CD4-positive, CD25-positive, alpha-beta regulatory T cell (primary cell): ENCODE data around the gene SPDYC. TPM values are rescaled to one million over a fixed set of nuclear protein-coding genes. Genes with fewer than 3 reads are reported as not detected.

ENCODE experiments used
- ATAC-seq, 2 donors: fragments of 150-1000 bp; cut with Tn5 transposase; one replicate each; pipeline ENCODE4 v1.10.0; 2021; ENCODE audit warnings: low read depth in 2 of 2, moderate number of reproducible peaks in 2 of 2, moderate library complexity in 1 of 2
- DNase-seq, 3 donors: peaks; one replicate each; pipeline versions ENCODE4 v3.0.0 to v3.0.0-alpha.2; 2012 to 2022; ENCODE audit warnings: mixed read lengths in 1 of 3
- H3K27ac ChIP-seq: one replicate; pipeline ENCODE4 v1.7.0; 2013; ENCODE audit warnings: mild to moderate bottlenecking, low read length; ENCODE audit not compliant: insufficient read depth, poor library complexity, severe bottlenecking
- H3K27me3 ChIP-seq: one replicate; pipeline ENCODE4 v1.7.0; 2013; ENCODE audit warnings: low read length; ENCODE audit not compliant: control insufficient read depth, insufficient read depth
- H3K36me3 ChIP-seq: one replicate; pipeline ENCODE4 v1.7.0; 2013; ENCODE audit warnings: mild to moderate bottlenecking, low read length, moderate library complexity; ENCODE audit not compliant: control insufficient read depth, insufficient read depth
- H3K4me1 ChIP-seq: 2 replicates; pipeline ENCODE4 v1.7.0; 2013; ENCODE audit warnings: mild to moderate bottlenecking, low read length; ENCODE audit not compliant: insufficient read depth, control insufficient read depth, poor library complexity, severe bottlenecking
- H3K4me3 ChIP-seq: one replicate; pipeline ENCODE4 v1.7.0; 2013; ENCODE audit warnings: low read depth, mild to moderate bottlenecking, low read length, moderate library complexity
- H3K9me3 ChIP-seq, 2 experiments: 1 replicate in 1 of 2; 2 replicates in 1 of 2; pipeline ENCODE4 v1.7.0; 2013; ENCODE audit warnings: low read length in 2 of 2, mild to moderate bottlenecking in 1 of 2, moderate library complexity in 1 of 2; ENCODE audit not compliant: control insufficient read depth in 2 of 2
- H3K27ac Mint-ChIP-seq, 3 donors: one replicate each; pipeline ENCODE4 v1.8.0; 2020 to 2022; ENCODE audit warnings: mild to moderate bottlenecking in 3 of 3, mixed read lengths in 3 of 3, moderate library complexity in 2 of 3
- H3K27me3 Mint-ChIP-seq: one replicate; pipeline ENCODE4 v1.8.0; 2022; ENCODE audit warnings: mild to moderate bottlenecking, mixed read lengths
- H3K36me3 Mint-ChIP-seq: one replicate; pipeline ENCODE4 v1.8.0; 2020; ENCODE audit warnings: mixed read lengths
- H3K4me1 Mint-ChIP-seq, 4 donors: one replicate each; pipeline ENCODE4 v1.8.0; 2020 to 2022; ENCODE audit warnings: mixed read lengths in 4 of 4, mild to moderate bottlenecking in 1 of 4
- H3K4me3 Mint-ChIP-seq, 4 donors: one replicate each; pipeline ENCODE4 v1.8.0; 2020 to 2022; ENCODE audit warnings: mild to moderate bottlenecking in 4 of 4, mixed read lengths in 4 of 4, moderate library complexity in 3 of 4
- H3K9me3 Mint-ChIP-seq, 7 donors: one replicate each; pipeline ENCODE4 v1.8.0; 2020 to 2022; ENCODE audit warnings: mixed read lengths in 7 of 7, mild to moderate bottlenecking in 3 of 7, moderate library complexity in 2 of 7
- polyA plus RNA-seq, 4 donors: library from polyadenylated mRNA; unstranded; fragments of 300-500 nt; fragmentation: Illumina TruSeq; gene quantifications; one replicate each; pipeline ENCODE4 v1.2.3, GENCODE V29; 2021
- total RNA-seq: library from RNA; stranded (reverse); gene quantifications from one replicate; pipeline ENCODE4 v1.2.3, GENCODE V29; 2022

SPDYC gene
- total and polyA plus RNA-seq, 5 donors from 2014 or later = not detected

- Histone ChIP-seq H3K27me3 (no peaks in the 10 kb centered on the region), H3K27ac (no peak overlapping the region), H3K9me3 (no peaks in the 10 kb centered on the region), H3K4me3 (no peak overlapping the region), H3K36me3 (peaks cover 52% of the 10 kb centered on the region), H3K4me1 (peaks cover 38% of the 10 kb centered on the region)
- ATAC-seq = no peak
- no peaks in the 10 kb centered on the region for H3K27me3 Mint-ChIP-seq
- peaks cover 0 to 2% (median 0%) of the 10 kb centered on the region in 7 donors for H3K9me3 Mint-ChIP-seq
- DNase-seq = no peak
- peak overlapping the region; percentile 21 to 75 (median 30) for H3K4me3 Mint-ChIP-seq
- H3K27ac Mint-ChIP-seq = peak overlapping the region in 2 of 3 donors; percentile 11 to 26
- peaks cover 10% of the 10 kb centered on the region for H3K36me3 Mint-ChIP-seq
- H3K4me1 Mint-ChIP-seq = peaks cover 7 to 45% (median 23%) of the 10 kb centered on the region in 4 donors
Measured at GRCh38 chr11:65131895-65132237, 38.2 kb upstream of the SPDYC start.

- peaks cover 8% of the 10 kb centered on the region for H3K36me3 Mint-ChIP-seq
- Histone ChIP-seq H3K4me3 (no peak overlapping the region), H3K4me1 (peaks cover 38% of the 10 kb centered on the region), H3K27ac (peak overlapping the region; percentile 20), H3K27me3 (no peaks in the 10 kb centered on the region), H3K9me3 (no peaks in the 10 kb centered on the region), H3K36me3 (peaks cover 51% of the 10 kb centered on the region)
- no peak for DNase-seq
- peak overlapping the region; percentile 96 to 100 (median 98) for H3K4me3 Mint-ChIP-seq
- peak overlapping the region in 2 of 3 donors; percentile 26 to 99 for H3K27ac Mint-ChIP-seq
- no peak for ATAC-seq
- no peaks in the 10 kb centered on the region for H3K27me3 Mint-ChIP-seq
- H3K4me1 Mint-ChIP-seq = peaks cover 7 to 46% (median 23%) of the 10 kb centered on the region in 4 donors
- peaks cover 0 to 2% (median 0%) of the 10 kb centered on the region in 7 donors for H3K9me3 Mint-ChIP-seq
Measured at GRCh38 chr11:65132238-65132987, 37.6 kb upstream of the SPDYC start.

- Mint-ChIP-seq H3K27me3 (no peaks in the 10 kb centered on the region), H3K36me3 (peaks cover 8% of the 10 kb centered on the region), H3K9me3 (peaks cover 0 to 2% (median 0%) of the 10 kb centered on the region in 7 donors), H3K4me1 (peaks cover 7 to 48% (median 23%) of the 10 kb centered on the region in 4 donors), H3K4me3 (peak overlapping the region; percentile 96 to 100 (median 98)), H3K27ac (peak overlapping the region; percentile 89 to 100 (median 99))
- Histone ChIP-seq H3K27ac (peak overlapping the region; percentile 99), H3K9me3 (no peaks in the 10 kb centered on the region), H3K4me3 (peak overlapping the region; percentile 78), H3K27me3 (no peaks in the 10 kb centered on the region), H3K4me1 (peaks cover 38% of the 10 kb centered on the region), H3K36me3 (peaks cover 45% of the 10 kb centered on the region)
- ATAC-seq = no peak
- peak in 1 of 3 donors; percentile 68 for DNase-seq
Measured at GRCh38 chr11:65132988-65133700, 36.9 kb upstream of the SPDYC start.

GRCh38 chr11:65133724-65134123 is 36.3 kb upstream of the SPDYC start:
- H3K27me3 Mint-ChIP-seq = no peaks in the 10 kb centered on the region
- no peaks in the 10 kb centered on the region for H3K27me3 ChIP-seq
- H3K27ac Mint-ChIP-seq = peak overlapping the region; percentile 89 to 100 (median 99)
- peak in 1 of 3 donors; percentile 20 for DNase-seq
- no peaks in the 10 kb centered on the region for H3K9me3 ChIP-seq
- H3K36me3 ChIP-seq = peaks cover 39% of the 10 kb centered on the region
- peaks cover 38% of the 10 kb centered on the region for H3K4me1 ChIP-seq
- peaks cover 7 to 48% (median 23%) of the 10 kb centered on the region in 4 donors for H3K4me1 Mint-ChIP-seq
- peaks cover 8% of the 10 kb centered on the region for H3K36me3 Mint-ChIP-seq
- ATAC-seq = no peak
- H3K4me3 ChIP-seq = peak overlapping the region; percentile 78
- H3K9me3 Mint-ChIP-seq = peaks cover 0 to 2% (median 0%) of the 10 kb centered on the region in 7 donors
- H3K4me3 Mint-ChIP-seq = peak overlapping the region; percentile 96 to 100 (median 98)
- H3K27ac ChIP-seq = peak overlapping the region; percentile 99

- Mint-ChIP-seq H3K27ac (peak within 1 kb of the TSS; percentile 99 to 100 (median 100)), H3K4me1 (peaks cover 7 to 48% (median 23%) of the 10 kb centered on the region in 4 donors), H3K4me3 (peak within 1 kb of the TSS; percentile 96 to 100 (median 98)), H3K9me3 (peaks cover 0 to 2% (median 0%) of the 10 kb centered on the region in 7 donors), H3K27me3 (no peaks in the 10 kb centered on the region), H3K36me3 (peaks cover 8% of the 10 kb centered on the region)
- Histone ChIP-seq H3K9me3 (no peaks in the 10 kb centered on the region), H3K27me3 (no peaks in the 10 kb centered on the region), H3K4me3 (peak within 1 kb of the TSS; percentile 87), H3K4me1 (peaks cover 38% of the 10 kb centered on the region), H3K36me3 (peaks cover 32% of the 10 kb centered on the region), H3K27ac (peak within 1 kb of the TSS; percentile 99)
- DNase-seq (peak; percentile 87 to 94 (median 94)), ATAC-seq (peak; percentile 77 to 78)
Measured at GRCh38 chr11:65134240-65134951, 35.6 kb upstream of the SPDYC start, which contains the start of gene SYVN1. SYVN1 (minus strand) TSS chr11:65134519; CDS start chr11:65133601, 918 bp downstream.

GRCh38 chr11:65134952-65135632 is 34.9 kb upstream of the SPDYC start:
- peaks cover 38% of the 10 kb centered on the region for H3K4me1 ChIP-seq

More at GRCh38 chr11:65134952-65135632, 34.9 kb upstream of the SPDYC start:
- H3K27ac ChIP-seq = peak overlapping the region; percentile 99
- no peaks in the 10 kb centered on the region for H3K27me3 ChIP-seq
- Mint-ChIP-seq H3K4me1 (peaks cover 7 to 48% (median 23%) of the 10 kb centered on the region in 4 donors), H3K4me3 (peak overlapping the region; percentile 96 to 100 (median 98)), H3K36me3 (peaks cover 8% of the 10 kb centered on the region), H3K9me3 (peaks cover 0 to 2% (median 0%) of the 10 kb centered on the region in 7 donors), H3K27me3 (peaks cover 2% of the 10 kb centered on the region), H3K27ac (peak overlapping the region; percentile 99 to 100 (median 100))
- H3K4me3 ChIP-seq = peak overlapping the region; percentile 87
- DNase-seq (peak; percentile 82 to 97 (median 93)), ATAC-seq (peak; percentile 88 to 90)
- H3K36me3 ChIP-seq = peaks cover 25% of the 10 kb centered on the region
- H3K9me3 ChIP-seq = no peaks in the 10 kb centered on the region
